ENCODE measurements around the gene PPP2R3B.

The PPP2R3B gene

GRCh38 chrX:370963-371745 is 15.6 kb downstream of the PPP2R3B start:
- DNase-seq (ENCODE audit: low spot score): no peak

DNA sequence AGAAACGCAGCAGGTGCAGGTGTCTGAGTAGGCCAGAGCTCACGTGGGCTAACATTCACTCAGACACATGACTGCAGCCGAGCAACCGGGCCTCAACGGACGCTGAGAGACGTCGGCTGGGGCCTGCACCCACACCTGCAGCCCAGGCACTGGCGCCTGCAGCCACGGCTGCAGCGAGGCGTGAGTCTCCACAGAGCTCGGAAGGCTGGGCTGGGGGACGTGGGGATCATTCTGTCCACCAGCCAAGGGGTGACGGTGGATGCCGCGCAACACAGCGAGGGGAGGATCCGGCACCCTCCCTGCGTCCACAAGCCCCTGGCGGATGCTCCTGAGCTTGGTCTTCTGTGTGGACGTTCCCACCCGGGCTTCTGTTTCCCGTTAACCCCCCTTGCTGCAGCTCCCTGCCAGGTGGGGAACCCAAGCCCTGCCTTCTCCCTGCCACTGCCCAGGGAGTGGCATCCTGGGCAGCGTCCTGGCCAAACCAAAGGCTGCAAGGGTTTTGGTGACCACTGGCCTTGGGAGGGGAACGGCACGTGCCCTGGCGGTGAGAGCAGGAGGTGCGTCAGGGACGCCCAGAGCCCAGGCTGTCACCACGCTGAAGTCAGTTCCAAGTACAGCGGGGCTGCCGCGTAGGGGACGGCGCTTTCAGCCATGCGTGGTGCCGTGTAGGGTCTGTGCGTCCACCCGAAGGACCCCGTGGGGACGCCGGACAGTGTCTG is 16.3 kb downstream of the PPP2R3B start:
- no peak for DNase-seq (ENCODE audit: low spot score)

GRCh38 chrX:369563-370101 is 17.1 kb downstream of the PPP2R3B start:
- no peak for DNase-seq (ENCODE audit: low spot score)

- DNase-seq (ENCODE audit: low spot score): no peak
These were observed 17.7 kb downstream of the PPP2R3B start for GRCh38 chrX:368811-369562.

- no peak for DNase-seq (ENCODE audit: low spot score)
These were observed 18.8 kb downstream of the PPP2R3B start for GRCh38 chrX:367866-368265.

DNA sequence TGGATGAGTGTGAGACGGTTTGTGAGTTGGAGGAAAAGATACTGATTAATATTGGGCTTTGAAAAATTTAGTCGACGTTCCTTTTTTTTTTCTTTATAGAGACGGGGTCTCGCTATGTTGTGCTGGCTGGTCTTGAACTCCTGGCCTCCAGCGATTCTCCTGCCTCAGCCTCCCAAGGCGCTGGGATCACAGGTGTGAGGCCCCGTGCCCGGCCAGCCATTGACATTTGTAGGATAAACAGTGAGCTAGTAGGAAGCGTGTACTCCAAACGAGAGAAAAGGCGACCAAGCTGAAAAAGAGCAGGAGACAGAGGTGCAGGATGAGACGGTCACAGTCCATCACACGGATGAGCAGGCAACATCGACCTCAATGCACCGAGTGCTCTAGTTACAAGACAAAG is 19.4 kb downstream of the PPP2R3B start:
- no peak for DNase-seq (ENCODE audit: low spot score)

DNA sequence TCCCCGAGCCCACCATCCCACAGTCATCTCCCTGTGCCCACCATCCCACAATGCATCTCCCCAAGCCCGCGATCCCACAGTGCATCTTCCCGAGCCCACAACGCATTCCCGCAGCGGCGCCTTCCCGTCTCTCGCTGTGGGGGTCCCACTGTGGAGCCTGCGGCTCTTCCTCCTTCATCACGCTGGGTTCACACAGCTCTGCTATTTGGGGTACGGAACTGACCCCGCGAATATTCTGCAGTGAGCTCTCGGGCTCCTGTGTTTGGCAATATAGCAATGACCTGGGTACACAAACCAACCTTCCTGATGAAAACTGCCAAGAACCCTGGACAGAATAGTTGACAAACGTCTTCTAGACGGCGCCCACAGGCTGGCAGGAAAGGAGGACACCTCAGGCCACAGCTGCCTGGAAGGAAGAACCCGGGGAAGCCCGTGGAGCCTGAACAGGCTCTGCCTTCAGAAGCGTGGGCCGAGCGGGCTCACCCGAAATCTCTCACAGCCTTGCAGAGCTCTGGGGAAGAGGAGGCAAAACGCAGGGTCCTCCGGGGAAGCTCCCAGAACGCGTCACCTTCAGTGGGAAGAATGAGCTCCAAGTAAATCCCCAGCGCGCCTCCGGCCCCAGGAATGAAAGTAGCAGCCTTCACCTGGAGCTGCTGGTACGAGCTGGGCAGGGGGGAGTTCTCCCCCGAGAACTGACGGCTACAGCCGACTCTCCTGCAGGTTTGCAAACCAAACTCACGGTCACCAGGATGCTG is 22.9 kb downstream of the PPP2R3B start:
- DNase-seq (ENCODE audit: low spot score): no peak

GRCh38 chrX:362937-363620 is 23.6 kb downstream of the PPP2R3B start:
- no peak for DNase-seq (ENCODE audit: low spot score)

GRCh38 chrX:362351-362750 is 24.4 kb downstream of the PPP2R3B start:
- DNase-seq (ENCODE audit: low spot score): no peak

GRCh38 chrX:361231-362145 is 25.2 kb downstream of the PPP2R3B start:
- DNase-seq (ENCODE audit: low spot score): no peak

DNA sequence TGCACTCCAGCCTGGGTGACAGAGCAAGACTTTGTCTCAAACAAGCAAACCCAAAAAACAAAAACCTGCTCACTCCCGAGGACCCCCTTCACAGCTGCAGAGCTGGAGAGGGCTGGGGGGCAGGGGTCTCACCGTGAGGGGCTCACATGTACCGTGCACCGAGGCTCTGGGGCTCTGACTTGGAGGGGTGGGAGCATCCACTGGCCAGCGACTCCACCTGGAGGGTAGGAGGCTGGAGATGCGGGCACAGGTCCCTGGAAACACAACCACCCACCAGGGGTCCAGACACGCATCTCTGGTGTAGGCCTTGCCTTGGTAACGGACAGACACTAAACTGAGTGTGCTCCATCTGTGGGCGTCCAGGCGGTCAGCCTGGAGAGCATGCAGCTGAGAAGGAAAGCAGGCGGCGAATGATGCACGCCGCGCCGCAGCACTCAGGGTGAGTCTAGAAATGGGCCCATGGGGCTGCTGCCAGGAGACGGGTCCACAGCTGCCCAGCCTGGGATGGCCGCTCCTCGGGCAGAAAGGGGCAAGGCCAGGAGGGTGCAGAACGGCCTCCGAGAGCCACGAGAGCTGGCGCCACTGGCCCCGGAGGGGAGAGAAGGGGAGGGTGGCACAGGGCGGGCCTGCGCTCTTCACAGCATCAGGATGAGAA is 26.1 kb downstream of the PPP2R3B start:
- no peak for DNase-seq (ENCODE audit: low spot score)

- no peak for DNase-seq (ENCODE audit: low spot score)
These were observed 28.0 kb downstream of the PPP2R3B start for GRCh38 chrX:358651-359143.

DNA sequence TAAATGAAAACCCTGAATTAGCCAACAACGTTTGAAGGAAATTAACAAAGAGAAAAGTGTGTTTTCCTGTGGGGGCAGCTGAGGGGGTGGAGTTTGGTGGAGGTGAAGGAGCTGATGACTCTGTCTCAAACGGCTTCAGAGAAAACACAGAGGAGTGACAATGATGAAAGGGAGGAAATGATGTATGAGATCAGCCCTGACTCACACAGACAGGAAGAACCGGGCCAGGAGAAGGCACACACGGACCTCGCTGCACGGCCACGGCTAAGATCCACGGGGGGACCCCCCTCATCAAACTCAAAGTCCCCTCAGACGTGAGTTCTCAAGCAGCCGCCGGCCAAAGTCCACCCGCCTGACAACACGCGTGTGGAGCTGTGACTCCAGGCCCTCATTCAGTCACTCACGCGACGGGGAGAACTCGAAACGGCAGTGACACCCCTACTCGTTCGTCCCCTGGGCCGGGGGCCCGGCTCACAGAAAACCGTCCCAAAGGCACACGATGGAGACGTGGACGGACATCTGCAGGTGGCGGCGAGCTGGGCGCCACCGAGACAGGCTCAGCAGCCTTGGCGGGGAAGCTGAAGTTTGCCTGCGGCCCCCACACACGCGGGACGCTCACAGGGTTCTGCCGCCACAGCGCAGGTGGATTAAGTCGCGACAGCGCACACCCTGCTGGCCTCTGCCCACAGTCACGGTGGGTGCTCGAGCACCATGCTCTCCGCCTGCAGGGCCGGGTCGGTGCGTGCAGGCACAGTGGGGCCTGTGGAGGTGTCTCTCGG is 28.8 kb downstream of the PPP2R3B start:
- no peak for DNase-seq (ENCODE audit: low spot score)

DNA sequence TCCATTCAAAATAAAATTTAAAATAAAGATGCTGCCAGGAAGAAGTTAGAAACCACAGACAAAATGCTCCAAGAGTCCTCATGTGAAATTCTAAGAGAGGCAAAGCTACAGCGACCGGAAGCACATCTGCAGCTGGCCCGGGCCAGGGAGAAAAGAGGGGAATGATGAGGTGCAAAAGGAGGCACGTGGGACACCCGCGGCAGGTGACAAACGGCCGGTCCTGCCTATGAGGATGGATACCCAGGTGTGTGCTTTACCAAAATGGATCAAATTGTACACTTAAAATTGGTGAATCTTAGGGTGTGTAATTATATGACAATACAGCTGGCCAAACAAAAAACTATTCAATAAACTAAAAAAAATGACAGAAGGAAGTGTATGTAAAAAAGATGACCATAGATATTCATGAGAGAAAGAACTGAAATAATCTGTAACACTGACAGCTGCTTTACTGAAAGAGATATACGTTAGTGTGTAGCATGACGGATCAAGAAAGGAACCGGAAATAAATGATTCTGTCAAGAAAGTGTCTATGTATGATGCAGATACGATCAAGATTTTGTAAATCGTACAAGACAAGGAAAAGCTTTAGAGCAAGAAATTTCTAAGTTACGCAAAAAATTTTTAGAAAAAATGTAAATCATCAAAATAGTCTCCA is 29.5 kb downstream of the PPP2R3B start:
- no peak for DNase-seq (ENCODE audit: low spot score)

DNA sequence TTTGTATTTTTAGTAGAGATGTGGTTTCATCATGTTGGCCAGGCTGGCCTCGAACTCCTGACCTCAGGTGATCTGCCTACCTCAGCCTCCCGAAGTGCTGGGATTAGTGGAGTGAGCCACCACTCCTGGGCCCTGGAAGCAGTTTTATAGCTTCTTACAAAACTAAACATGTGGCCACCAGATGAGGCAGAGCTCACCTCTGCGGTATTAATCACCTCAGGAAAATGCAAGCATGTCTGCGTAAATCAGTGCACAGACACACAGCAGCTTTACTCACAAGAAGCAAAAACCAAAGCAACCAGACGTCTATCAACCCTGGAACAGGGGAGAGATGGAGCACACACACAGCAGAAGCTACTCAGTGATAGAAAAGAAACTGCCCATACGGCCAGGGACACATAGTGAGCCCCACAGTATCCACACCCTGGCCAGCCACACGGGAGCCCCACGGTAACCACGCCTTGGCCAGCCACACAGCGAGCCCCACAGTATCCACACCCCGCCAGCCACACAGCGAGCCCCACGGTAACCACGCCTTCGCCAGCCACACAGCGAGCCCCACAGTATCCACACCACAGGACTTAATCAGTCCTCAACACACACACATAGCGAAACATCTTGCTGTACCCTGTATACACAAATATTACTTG is 30.2 kb downstream of the PPP2R3B start:
- no peak for DNase-seq (ENCODE audit: low spot score)

DNA sequence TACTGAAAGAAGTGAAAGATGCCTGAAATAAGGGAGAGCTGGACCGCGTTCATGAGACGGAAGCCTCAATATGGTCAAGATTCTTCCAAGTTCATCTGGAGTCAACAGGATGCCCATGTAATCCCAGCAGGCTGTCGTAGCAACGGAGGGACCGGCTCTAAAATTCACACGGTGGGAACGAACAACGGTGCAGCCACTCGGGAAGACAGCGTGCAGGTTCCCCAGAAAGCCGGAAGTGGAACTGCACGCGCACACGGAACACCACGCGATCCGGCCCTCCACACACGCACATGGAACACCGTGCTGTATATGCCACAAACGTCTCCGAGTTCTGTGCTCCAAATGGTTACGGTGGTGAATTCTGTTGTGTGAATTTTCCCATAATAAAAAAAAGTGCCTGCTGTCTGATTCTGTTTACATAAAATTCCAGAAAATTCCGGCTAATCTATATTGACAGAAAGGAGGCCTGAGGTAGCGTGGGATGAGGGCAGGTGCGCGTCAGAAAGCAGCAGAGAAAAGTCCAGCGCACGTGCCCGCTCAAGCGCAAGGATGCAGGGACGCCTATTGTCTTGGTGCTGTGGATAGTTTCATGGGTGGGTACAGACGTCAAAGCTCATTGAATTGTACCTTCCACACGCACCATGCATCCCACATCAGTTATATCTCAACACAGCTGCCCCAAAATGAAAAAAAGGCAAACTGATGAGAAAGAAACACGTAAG is 31.2 kb downstream of the PPP2R3B start:
- DNase-seq (ENCODE audit: low spot score): no peak

Data from SK-N-DZ (cell line).